Islet precursor cell (in vitro differentiated cells): ENCODE data around the gene GYPC.

ENCODE experiments used
- DNase-seq: peaks from one replicate; pipeline ENCODE4 v3.0.0-alpha.2; 2018

GYPC gene

DNA sequence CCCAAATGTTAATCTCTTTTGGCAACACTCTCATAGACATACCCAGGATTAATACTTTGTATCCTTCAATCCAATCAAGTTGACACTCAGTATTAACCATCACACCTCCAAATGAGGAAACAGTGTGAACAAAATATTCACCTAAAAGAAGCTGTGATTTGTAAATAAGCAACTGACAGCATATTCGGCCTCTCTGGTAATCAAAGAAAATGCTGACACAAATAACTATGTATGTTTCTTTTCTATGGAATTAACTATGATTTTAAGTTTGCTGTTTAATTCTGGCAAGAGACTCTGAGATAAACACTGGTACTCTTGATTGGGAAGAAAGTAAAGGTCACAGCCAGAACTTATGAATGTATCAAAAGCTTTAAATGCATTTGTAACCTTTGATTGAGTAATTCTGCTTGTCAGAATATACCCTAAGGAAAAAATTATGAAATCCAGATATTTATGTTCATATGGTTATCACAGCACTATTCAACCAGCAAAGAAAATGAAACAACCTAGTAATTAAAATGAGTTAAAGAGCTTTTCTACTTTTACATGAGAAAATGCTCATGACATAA is 3.6 kb upstream of the GYPC start:
- no peak for DNase-seq

DNA sequence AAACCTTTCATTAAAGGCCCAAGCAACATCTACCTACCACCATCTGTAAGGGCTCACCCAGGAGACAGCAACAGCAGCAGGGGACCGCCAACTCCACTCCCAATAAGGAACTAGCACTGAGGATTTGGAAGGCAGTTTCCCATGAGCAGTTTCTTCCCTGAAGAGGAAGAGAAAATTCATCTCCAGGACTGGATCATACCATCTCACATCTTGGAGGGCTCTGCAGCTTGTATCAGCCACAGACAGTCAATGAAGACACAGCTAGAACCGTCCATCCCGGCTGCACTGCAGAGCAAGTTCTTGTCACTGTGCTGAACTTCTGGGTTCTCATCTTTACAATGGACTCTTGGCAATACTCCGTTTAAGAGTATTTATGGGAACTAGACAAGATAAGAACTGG is 2.8 kb upstream of the GYPC start:
- DNase-seq, result no peak

GRCh38 chr2:126653761-126654160 is 2.2 kb upstream of the GYPC start:
- no peak for DNase-seq

GRCh38 chr2:126655051-126655450 is 907 bp upstream of the GYPC start:
- DNase-seq, result peak; percentile 58

DNA sequence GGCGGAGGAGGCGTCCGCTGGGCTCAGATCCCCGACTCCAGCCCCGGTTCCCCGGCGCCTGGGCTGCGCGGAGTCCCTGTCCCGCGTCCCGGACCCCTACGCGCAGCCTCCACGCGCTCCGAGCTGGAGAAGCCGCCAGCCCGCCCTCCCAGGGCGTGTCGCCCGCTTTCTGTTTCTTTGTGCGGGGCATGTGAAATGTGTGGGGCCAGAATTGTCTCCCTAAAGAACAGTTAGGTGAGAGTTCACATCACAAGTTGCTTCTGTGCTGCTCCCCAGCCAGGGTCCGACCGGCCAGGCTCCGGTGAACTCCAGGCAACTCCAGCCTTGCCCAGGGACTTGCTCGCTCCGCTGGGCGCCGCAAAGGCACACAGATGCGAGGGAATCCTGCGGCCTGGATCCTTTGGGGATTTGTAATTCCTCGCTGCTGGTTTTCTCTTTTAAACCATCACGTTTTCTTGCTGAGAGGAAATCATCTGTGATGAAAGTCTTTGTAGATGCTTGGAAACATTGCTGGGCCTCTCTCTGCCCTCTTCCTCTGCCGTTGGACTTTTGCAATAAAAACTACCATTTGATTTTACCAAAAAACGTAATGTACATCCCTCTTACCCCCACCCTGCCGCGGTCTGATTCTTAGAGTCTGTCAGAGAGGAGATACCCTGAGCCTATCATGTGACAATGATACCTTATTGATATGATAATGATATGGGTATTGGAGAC is 631 bp downstream of the GYPC start:
- DNase-seq, result peak; percentile 79

GRCh38 chr2:126657148-126657635 is 1.2 kb downstream of the GYPC start:
- DNase-seq, result peak; percentile 78

GRCh38 chr2:126657636-126658318 is 1.8 kb downstream of the GYPC start:
- DNase-seq, result peak; percentile 98

- DNase-seq, result no peak
Measured at GRCh38 chr2:126658319-126658904, 2.5 kb downstream of the GYPC start.

DNA sequence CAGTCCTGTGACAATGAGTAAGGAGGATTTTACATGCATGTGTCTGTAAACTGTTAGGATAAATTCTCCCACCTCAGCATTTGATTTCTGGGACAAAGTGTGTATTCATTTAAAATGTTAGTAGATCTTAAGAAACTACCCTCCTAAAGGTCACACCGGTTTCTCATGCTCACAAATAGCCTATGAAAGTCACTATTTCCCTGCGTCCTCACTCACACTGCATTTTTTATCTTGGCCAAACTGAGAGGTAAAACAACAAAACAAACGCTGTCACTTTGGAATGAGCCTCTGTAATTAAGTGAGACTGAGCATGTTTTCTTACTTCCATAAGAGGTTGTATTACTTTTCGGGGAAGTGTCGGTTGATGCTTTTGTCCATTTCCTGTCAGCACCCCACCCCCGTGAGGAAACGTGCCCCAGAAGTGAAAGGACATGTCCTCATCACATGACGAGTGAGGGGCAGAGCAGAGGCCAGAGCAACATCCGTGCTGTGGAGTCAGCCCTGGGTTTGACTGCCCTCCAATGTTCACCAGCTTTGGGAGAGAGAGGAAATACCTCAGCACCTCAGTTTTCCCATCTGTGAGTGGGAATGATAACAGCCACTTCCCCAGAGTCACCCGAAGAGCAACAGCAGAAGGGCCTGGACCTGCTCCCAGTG is 3.1 kb downstream of the GYPC start:
- peak; percentile 47 for DNase-seq

- DNase-seq, result peak; percentile 45
Measured at GRCh38 chr2:126659562-126660467, 3.9 kb downstream of the GYPC start.

GRCh38 chr2:126660971-126661370 is 5.0 kb downstream of the GYPC start:
- DNase-seq, result no peak

- DNase-seq, result no peak
Measured at GRCh38 chr2:126661702-126662500, 5.9 kb downstream of the GYPC start.

- peak; percentile 66 for DNase-seq
Measured at GRCh38 chr2:126662621-126663020, 6.7 kb downstream of the GYPC start.

DNA sequence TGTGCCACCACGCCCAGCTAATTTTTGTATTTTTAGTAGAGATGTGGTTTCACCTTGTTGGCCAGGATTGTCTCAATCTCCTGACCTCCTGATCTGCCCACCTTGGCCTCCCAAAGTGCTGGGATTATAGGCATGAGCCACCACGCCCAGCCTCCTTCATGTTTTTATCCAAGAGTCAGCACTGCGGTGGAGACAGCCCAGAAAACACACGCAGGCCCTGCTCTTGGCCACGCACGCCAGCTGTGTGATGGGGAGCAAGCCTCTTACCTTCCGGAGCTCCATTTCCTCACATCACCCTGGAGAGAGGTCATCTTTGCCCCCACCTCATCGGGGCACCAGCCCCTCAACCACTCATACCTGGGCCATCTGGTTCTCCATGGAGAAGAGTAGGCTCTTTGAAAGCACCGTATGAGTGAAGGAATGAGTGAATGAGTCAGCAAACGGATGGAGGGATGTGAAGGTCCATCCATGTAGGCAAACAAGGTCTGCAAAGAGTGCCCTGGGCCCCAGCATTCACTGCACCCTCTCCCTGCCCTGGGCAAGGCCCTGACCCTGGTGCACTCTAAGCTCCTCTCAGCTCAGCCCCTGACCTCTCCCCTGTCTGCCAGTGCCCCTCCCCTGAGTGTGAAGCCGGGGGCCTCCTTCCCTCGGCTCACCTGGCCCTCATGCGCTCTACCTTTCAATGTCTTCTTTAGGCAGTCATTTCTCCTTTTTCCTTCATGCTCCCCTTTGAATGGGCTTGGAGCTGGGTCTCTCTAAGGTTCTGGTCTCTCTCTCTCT is 7.4 kb downstream of the GYPC start:
- no peak for DNase-seq

GRCh38 chr2:126664234-126664633 is 8.3 kb downstream of the GYPC start:
- DNase-seq, result no peak

DNA sequence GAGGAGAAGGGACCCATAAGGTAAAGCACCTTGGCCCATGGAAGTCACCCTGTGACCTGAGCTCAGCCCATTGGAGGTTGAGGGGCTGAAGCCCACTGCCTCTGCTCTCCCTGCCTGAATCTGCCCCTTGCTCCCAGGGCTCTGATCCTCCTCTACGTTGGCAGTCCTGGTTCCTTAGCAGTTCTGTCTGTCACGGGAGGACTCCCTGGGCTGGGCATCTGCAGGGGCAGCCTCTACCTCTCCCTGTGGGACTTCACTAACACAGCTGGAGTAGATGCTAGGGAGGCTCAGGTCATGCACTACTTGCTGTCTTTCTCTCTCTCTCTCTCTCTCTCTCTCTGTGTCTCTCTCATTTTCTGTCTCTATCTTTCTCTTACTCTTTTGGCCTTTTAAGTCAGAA is 8.7 kb downstream of the GYPC start:
- DNase-seq, result no peak

- DNase-seq, result no peak
Measured at GRCh38 chr2:126665483-126665882, 9.5 kb downstream of the GYPC start.

- no peak for DNase-seq
Measured at GRCh38 chr2:126668254-126668653, 12.3 kb downstream of the GYPC start.

- peak; percentile 71 for DNase-seq
Measured at GRCh38 chr2:126669772-126670171, 13.8 kb downstream of the GYPC start.

DNA sequence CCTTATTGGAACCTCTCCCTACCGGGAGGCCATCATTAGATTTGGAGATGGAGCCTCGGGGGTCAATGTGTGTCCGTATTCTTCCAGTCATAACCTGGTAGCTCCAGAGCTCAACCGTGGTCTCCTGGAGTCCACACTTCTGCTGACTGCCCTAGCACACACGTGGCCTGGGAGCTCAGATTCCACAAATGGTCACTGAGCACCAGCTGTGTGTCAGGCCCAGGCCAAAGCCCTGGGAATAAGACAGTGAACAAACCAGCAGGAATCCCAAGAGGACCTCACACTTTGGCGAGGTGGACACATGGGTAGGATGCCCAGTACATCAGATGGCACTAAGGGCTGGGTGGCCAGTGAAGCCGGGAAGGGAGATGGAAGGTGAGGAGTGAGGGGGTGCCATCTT is 15.5 kb downstream of the GYPC start:
- DNase-seq, result no peak
